Thyroid gland (tissue), 4 donors: ENCODE results near the gene SLC6A16.

Experiments
- CTCF ChIP-seq, 6 experiments: fragments of 200-600 bp in 3 of 6; fragments of 450-650 bp in 3 of 6; sonication (generic) in 3 of 6; IDR thresholded peaks; one replicate each; pipeline ENCODE4 v1.5.1; 2016 to 2019; ENCODE audit warnings: antibody characterized with exemption in 6 of 6, mild to moderate bottlenecking in 2 of 6, inconsistent platforms in 1 of 6, moderate library complexity in 1 of 6
- POLR2A ChIP-seq, 2 donors: fragments of 450-650 bp; IDR thresholded peaks; one replicate each; pipeline ENCODE4 v1.6.1; 2017; ENCODE audit warnings: antibody characterized with exemption in 2 of 2, mild to moderate bottlenecking in 2 of 2, moderate library complexity in 1 of 2

DNA sequence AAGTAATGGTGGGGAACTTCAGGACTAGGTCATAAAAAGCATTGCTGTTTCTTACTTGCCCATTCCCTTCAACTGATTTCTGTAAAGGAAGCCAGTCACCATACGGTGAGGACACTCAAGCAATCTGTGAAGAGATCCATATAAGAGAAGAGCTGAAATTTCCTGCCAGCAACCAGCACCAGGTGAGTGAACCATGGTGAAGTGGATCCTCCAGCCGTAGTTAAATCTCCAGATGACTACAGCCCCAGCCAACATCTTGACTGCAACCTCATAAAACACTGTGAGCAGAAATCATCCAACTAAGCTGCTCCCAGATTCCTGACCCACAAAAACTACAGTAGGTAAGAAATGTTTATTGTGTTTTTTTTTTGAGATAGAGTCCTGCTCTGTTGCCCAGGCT is 3.8 kb upstream of the SLC6A16 start:
- no peak for TF ChIP-seq CTCF (IDR thresholded peaks at IDR 0.05)
- TF ChIP-seq POLR2A (IDR thresholded peaks at IDR 0.05) = no peak
